Measurements from ENCODE around the gene CCDC60.

GRCh38 chr12:119375075-119375882 is 40.8 kb downstream of the CCDC60 start:
- TF ChIP-seq CTCF (IDR thresholded peaks at IDR 0.05) (no peak), POLR2AphosphoS5 (IDR thresholded peaks at IDR 0.05) (no peak)

All from stomach (tissue), 4 donors.